ENCODE data around the gene CPM.
"Not testable (repeated sequence)": the region's sequence is repeated elsewhere in the genome, so short reads cannot be mapped to it uniquely, and the experiment has no call there.

CPM gene

DNA sequence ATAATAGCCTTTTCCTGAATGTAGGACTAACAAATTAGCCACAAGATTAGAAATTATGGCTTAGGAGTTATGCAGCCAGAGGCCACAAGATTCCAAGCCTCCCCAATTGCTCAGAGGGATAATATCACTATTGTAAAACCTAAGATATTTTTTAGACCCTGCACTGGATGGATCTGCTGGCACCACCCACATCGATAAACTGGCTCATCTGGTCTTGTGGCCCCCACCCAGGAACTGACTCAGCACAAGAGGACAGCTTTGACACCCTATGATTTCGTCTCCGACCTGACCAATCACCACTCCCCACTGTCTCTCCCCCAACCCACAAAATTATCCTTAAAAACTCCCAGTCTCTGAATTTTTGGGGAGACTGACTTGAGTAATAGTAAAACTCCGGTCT, 54.7 kb downstream of the CPM start:
- no peak for DNase-seq (ENCODE audit: low read depth)

DNA sequence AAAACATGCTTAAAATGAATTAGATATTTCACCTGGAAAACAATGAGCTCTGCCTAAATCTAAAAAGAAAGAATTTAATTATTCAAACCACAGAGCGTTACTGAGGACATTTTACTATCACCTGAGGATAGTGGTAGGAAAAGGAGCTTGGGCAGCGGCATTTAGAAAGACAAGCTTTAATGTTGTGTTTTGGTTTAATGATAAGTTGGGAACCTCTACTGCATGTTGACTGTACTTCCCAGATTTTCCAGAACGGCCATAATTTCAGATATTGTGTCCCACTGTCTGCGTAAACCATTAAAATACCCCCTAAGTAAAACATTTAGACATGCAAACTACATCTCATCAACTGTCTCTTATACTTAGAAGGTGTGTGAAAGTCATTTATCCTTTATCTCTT, 55.4 kb downstream of the CPM start:
- no peak for DNase-seq (ENCODE audit: low read depth)

DNA sequence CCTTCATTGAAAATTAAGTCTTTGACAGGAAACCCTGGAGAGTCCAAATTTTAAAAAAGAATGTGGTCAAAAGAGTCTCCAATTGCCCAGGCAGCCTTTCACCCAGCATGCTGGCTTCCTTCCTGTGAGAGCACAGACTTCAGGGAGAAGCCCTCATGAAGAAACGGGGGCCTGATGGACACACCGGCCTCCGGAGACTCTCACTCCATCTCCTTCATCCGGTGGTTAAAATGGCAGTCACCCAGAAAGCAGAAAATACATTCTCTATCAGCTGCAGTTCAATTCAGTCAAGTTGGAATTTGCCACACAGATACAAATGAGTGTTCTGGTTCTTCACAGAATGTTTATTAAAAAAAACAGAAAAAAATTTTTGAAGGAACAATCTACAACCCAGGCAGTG, 56.5 kb downstream of the CPM start:
- DNase-seq (ENCODE audit: low read depth) = no peak

DNA sequence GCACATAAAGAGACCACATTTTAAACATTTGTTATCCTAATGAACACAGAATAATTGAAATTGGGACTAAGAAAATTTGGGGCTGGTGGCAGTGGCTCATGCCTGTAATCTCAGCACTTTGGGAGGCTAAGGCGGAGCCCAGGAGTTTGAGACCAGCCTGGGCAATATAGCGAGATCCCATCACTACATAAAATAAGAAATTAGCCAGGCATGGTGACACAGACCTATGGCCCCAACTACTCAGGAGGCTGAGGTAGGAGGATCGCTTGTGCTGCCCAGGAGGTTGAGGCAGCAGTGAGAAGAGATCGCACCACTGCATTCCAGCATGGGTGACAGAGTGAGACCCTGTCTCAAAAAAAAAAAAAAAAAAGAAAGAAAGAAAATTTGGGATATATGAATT, 59.7 kb downstream of the CPM start:
- no peak for DNase-seq (ENCODE audit: low read depth)

DNA sequence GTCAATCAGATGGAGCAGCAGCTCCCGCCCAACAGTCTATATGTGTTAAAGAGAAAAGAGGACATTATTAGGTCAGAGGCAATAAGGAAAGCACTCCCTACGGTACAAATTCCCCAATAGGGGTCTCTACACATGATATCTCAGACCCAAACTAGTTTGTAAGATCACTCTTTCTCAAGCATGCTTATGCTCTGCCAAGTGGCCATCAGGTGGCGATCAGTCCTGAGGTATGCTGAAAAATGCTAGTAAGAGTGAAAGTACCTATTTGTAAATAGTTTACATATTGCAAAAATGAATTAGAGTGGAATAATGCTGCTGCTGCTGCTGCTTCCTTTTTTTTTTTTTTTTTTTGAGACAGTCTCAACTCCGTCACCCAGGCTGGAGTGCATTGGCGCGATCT, 61.0 kb downstream of the CPM start:
- no peak for DNase-seq (ENCODE audit: low read depth)

DNA sequence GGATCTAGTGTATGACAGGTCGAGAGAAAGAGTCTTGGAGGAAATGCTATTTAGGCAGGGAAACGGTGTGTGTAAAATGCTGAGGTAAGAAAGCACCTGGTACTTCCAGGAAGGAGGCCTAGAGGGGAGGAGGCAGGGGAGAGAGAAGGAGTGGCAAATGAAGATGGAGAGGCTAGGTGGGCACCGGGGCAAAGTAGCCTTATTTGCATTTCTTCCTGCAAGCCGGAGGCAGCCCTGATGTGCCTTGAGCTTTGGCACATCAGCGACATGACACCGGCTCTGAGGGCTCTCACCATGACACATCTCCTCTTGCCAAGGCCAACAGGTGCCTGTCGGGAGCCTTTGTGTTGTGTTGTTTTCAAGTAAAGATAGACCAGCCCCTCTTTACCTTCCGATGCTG, 61.6 kb downstream of the CPM start:
- DNase-seq (ENCODE audit: low read depth) = no peak

DNA sequence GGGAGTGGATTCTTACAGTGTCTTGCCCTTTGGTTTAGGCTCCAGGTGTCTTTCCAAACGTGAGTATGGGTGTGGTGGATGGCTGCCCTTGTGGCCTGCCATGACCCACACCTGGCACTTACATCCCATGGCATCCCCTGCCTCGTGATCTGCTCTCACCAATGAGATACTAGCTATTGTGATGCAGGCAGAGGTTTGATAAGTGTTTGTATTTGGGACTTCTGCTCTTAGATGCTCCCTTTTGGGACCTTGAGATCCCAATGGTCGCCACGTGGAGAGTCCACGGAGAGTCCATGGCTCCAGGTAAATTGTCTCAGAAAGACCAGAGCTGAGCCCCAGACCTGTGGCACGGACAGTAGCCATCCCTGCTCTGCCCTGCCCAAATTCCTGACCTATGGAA, 62.5 kb downstream of the CPM start:
- DNase-seq (ENCODE audit: low read depth) = no peak

DNA sequence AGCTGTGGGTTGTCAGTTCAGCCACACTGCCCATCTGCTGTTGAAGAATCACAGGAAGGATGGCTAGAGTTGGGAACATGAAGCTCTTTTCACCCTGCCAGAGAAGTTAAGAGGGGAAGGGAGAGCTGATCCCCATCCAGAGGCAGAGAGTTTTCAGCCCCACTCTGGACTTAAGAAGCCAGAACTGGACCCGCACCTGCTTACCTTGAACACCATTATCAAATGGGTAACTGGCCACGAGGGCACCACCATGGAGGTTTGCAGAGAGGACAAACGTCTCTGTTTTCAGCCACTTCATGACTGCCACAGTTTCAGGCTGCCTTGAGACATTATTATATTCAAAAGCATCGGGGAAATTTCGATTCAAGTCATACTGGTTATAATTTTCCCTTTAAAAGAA, 63.0 kb downstream of the CPM start:
- DNase-seq (ENCODE audit: low read depth) = no peak

DNA sequence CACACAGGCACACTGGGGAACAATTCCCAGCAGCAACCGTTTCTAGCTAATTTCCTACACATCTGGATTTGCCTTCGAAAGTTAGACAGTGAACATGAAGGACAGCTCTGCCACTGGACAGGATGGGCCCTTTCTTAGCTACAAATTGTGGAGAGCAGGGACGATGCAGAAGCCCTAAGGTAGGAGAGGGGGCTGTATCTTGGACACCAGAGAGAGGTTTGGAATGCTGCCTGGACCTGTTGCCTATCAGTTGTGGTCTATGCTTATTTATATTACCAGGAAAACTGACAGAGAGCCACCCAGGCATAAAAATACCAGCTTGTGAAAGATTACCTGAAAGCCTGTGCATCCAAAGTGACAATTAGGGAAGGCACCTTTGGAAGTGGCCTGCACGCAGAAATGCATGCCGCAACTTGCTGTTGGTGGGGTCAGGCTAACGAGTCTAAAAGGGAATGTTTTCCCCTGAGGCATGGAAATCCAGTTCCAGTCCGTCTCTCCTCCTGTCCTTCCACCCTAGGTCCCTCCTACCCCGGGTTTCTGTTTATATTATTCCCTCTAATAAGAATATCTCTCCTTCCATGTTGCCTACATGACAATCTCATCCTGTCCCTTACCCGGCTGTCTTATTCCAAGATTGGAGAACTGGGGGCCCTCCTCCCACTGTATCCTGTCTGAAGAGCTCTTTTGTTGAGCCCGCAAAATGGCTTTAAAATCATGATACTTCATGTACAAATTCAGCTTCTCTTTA, 64.8 kb downstream of the CPM start:
- DNase-seq (ENCODE audit: low read depth) = no peak

DNA sequence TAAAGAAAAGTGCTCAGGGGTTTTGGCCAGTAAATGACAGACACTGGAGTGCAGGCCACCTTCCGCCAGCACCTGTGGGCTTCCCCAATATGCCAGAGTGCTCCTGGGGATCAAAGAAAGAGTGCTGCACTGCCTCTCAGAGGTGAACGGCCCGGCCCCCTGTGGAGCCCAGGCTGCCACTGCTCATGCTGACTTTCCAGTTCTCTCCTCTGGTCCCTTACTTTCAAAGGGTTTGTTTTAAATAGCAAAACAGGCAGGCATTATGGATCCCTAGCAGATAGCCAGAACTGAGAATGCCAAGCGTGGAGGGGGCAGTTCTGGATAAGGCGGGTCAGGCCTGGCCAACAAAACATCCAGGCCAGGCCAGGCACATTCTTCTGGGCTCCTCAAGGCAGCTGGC, 65.4 kb downstream of the CPM start:
- DNase-seq (ENCODE audit: low read depth) = no peak

DNA sequence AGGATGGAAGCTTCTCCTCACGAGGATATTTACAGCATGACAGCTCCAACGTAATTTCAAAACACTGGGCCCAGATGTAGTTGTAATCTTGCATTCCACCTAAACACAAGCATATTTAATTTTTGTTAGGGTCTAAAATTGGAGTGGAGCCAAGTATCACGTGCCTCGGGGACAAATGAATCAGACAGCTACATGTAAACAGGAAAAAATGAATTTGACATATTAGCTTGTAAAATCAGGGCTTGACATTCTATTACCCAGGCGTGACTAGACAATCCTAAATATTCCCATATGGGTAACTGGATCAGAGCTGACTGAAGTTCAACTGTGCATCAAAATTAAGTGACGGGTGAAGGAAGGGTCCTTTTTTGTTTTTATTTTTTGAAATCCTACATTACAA, 66.0 kb downstream of the CPM start:
- DNase-seq (ENCODE audit: low read depth) = no peak

DNA sequence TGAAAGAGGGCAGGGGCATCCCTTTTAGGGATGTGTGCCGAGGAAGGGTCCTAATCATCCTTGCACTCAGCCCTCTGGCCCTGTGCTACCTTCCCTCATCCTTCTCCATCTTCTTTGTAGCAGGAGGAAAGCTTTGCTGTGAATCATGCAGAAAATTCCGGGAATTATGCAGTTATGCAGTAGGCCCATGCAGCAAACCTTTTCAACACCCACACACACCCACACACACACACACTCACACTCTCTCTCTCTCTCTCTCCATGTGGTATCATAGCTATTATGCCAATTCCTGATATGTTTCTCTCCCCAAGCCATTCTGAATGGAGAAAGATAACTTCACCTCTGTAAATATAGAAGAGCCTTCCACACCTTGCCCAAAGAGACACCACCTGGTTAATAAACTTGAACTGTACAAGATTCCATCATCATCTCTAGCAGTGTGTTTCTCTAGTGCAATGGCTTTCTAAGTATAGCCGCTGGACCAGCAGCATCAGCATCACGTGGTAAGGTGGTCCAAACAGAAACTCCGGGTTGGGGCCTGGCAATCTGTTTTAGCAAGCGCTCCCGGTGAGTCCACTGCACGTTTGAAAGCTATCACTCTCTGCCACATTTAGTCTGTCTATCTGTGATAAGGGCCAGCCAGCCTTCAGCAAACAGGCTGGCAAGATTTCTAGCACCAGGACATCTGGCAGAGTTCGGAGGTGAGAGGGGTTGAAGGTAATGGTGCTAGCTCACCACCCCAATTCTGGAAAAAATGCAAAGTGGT, 67.4 kb downstream of the CPM start:
- no peak for DNase-seq (ENCODE audit: low read depth)

DNA sequence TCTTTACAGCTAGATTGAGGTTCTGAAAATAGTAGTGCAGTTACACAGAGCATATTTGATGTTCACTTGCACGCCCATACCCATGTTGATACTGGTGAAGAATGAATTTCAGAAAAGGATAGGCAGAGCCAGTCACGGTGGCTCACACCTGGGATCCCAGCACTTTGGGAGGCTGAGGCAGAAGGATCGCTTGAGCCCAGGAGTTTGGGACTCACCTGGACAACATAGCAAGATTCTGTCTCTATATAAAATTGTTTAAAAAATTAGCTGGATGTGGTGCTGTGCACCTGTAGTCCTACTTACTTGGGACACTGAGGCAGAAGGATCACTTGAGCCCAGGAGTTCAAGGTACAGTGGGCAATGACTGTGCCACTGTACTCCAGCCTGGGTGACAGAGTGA, 68.4 kb downstream of the CPM start:
- no peak for DNase-seq (ENCODE audit: low read depth)

DNA sequence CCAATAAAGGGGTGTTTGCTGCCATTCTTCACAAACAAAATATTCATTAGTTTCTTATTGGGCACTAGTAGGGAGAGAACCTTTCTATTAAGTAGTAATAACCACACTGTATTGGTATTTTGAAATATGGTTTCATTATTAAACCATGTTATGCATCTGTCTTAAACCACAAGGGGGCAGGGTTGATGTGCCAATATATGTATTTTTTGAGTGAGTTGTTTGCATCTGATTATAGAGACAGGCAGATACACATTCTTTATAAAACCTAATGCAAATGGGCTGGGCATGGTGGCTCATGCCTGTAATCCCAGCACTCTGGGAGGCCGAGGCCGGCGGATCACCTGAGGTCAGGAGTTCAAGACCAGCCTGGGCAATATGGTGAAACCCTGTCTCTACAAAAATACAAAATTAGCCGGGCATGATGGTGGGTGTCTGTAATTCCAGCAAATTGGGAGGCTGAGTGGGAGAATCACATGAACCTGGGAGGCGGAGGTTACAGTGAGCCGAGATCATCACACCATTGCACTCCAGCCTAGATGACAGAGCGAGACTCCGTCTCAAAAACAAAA, 69.0 kb downstream of the CPM start:
- not testable (repeated sequence) for DNase-seq (ENCODE audit: low read depth)

DNA sequence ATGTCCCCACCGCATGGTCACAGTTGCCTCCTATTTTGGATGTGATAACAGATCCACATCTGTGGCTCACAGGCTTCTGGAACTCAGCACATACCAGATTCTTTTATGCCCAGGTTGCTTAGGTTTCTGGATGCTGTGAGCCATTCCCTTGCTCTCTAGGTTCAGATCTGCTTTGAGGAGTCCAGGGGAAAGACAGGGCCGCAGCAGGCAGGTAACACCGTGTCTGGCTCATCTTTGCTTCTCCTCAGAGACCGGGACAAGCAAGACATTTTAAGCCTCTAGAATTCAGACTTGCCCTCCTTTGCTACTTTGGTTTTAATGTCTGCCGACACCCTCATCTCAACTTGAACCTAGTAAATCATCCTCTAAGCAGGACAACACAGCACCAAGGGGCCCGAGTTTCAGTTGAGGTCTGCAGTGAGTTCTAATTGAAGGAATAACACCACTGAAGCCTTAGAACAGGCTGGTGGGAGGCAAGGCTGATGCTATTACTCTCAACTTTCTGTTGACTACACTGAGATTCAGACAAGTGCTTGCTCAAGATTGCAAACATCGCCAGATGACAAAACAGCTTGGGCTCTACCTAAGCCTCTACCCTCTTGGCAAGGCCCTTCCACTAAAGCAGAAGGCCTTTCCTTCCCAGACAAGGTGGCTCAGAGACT, 69.7 kb downstream of the CPM start:
- no peak for DNase-seq (ENCODE audit: low read depth)

DNA sequence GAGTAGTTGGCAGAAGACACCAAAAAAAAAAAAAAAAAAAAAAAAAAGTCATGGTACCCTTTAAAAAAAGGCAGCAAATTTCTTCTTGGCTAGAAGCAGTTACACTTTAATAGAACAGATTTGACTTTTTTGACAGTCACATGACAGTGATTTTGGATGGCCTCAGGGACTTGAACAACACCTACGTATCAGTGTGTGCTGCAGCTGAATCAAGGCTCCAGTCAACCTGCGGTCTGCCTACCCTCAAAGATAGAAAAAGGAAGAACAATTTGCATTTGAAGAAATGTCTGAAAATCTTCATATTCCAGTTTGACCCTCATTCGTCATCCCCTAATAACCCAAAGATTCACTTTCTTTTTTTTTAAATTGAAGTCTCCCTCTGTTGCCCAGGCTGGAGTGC, 71.1 kb downstream of the CPM start:
- DNase-seq (ENCODE audit: low read depth) = no peak

DNA sequence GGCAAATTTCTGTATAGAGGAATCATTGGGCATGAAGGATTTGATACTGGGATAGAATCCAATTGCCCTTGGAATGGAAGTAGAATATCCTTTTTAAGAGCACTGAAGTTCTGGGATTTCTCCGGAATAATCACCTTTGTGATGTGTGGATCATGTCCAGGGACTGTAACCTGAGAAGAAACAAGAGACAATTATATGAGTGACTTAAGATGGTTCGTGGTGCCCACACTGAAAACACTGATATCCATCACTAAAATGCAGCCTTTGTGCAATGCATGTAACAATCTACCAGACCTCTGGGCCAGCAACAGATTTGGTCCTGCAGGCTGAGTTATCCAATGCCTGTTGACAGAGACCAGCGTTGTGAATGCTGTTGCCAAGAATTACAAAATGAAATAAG, 76.5 kb downstream of the CPM start:
- DNase-seq (ENCODE audit: low read depth) = no peak

DNA sequence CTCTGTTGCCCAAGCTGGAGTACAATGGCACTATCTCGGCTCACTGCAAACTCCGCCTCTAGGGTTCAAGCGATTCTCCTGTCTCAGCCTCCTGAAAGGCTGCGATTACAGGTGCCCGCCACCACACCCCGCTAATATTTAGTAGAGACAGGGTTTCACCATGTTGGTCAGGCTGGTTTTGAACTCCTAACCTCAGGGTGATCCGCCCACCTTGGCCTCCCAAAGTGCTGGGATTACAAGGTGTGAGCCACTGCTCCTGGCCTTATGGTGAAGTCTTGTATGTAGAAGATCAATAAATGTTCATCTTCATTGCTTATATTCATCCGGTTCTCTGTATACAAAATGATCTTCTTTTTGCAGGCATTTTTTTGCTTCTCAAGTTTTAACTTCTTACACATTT, 77.2 kb downstream of the CPM start:
- no peak for DNase-seq (ENCODE audit: low read depth)

DNA sequence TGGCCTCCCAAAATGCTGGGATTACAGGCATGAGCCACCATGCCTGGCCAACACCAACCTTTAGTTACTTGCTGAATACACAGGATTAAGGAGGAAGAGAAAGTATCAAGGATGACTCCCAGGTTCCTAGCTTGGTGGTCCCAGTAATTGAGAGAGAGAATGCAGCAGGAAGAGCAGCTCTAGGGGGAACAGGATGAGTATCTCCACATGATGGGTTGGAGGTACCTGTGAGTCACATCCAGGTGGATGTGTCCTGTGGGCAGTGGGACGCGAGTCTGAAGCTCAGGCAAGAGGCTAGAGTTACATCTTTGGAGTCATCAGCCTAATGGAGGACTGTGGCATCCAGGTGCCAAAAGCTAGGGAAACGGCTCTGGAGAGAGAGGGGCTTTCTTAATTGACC, 77.9 kb downstream of the CPM start:
- DNase-seq (ENCODE audit: low read depth) = no peak

DNA sequence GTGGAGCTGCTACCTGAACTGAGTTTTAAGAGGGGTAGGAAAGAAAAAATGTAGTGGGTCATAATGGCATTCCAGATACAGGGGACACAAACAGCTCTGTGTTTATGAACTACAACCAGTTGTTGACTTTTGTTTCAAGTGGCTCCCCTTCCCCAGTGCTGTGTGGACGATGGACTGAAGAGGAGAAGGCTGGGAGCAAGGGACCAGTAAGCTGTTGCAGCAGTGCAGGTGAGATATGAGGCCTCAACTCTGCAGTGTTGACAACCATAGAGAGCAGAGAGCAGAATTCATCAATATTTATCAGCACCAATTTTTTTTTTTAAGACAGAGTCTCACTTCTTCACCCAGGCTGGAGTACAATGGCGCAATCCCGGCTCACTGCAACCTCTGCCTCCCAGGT, 78.4 kb downstream of the CPM start:
- no peak for DNase-seq (ENCODE audit: low read depth)

DNA sequence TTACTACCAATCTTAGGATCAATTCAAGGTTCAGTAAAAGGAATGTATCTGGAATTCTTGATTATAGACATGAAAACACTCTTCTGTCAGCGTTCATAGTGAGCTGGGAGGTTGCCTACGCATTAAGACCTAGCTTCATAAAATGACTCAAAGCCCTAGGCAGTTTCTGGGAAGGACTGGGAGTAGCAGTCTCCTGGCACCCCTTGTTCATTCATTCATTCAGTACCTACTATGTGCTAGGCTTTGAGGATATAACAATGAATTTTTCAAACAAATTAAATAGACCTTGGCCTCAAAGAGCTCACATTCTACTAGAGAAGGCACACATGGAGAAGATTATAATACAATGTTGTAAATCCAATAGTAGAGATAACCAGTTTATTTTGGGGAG, 78.9 kb downstream of the CPM start:
- DNase-seq (ENCODE audit: low read depth) = no peak

DNA sequence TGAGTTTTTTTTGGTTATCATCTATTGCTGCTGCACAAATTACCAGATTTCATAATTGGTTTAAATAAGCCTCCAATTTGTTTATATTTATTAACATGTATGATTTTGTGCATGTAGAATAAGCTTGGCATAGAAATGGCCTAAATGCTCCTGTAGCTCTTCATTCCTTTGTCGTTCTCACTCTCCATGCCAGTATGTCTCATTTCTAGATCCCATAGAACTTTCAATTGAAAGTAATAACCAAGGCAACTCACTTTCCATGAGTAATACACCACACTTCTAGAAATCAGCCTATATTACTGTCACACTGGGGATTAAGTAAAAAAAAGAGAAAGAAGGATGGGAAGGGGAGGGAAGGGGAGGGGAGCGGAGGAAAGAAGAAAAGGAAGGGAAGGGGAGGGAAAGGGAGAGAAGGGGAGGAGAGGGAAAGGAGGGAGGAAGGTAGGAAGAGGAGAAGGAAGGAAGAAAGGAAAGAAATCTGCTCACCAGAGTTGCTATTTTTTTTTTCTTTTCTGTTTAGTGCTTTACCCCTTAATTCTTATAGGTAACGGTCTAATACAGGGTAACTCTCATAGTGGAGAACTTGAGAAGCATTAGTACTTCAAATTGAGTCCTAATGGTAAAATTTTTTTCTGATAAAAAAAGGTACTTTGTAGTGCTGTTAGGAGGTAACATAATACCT, 79.4 kb downstream of the CPM start:
- no peak for DNase-seq (ENCODE audit: low read depth)
